HepG2 (cell line): Measurements from ENCODE around the gene ASL. TPM values are rescaled to one million over a fixed set of nuclear protein-coding genes. Genes with fewer than 3 reads are reported as not detected.
A peak's percentile ranks its signal among the peaks of the same experiment; 100 is the strongest.

Experiments used
- ATF7 ChIP-seq, 2 experiments: fragments of 450-650 bp in 1 of 2; sonication (generic) in 1 of 2; formaldehyde crosslinking in 1 of 2; IDR thresholded peaks; 2 replicates each; pipeline versions ENCODE4 v1.4.0 to v1.6.1; 2016 to 2020; ENCODE audit warnings: antibody characterized with exemption in 1 of 2, mild to moderate bottlenecking in 1 of 2, missing genetic modification reagents in 1 of 2
- CREM ChIP-seq, 2 experiments: sonication (generic) in 1 of 2; formaldehyde crosslinking in 1 of 2; IDR thresholded peaks; 2 replicates each; pipeline versions ENCODE4 v1.4.0 to v1.6.1; 2016 to 2020; ENCODE audit warnings: antibody characterized with exemption in 1 of 2, mild to moderate bottlenecking in 1 of 2, missing genetic modification reagents in 1 of 2
- ETV5 ChIP-seq: IDR thresholded peaks from 2 replicates; pipeline ENCODE4 v1.6.1; 2018; ENCODE audit warnings: missing biosample characterization, missing genetic modification reagents, inconsistent platforms, borderline replicate concordance
- MTA3 ChIP-seq: sonication (generic); formaldehyde crosslinking; IDR thresholded peaks from 2 replicates; pipeline ENCODE4 v1.4.0; 2020; ENCODE audit warnings: missing genetic modification reagents
- MXI1 ChIP-seq: IDR thresholded peaks from 3 replicates; pipeline ENCODE4 v1.6.1; 2012; ENCODE audit warnings: low read depth, low read length, inconsistent platforms, borderline replicate concordance
- RXRA ChIP-seq: sonication (generic); formaldehyde crosslinking; IDR thresholded peaks from 2 replicates; pipeline ENCODE4 v1.5.1; 2020; ENCODE audit warnings: missing genetic modification reagents
- SP1 ChIP-seq, 2 experiments: fragments of 450-650 bp in 1 of 2; sonication (generic) in 1 of 2; formaldehyde crosslinking in 1 of 2; IDR thresholded peaks; 2 replicates each; pipeline versions ENCODE4 v1.4.0 to v1.6.1; 2016 to 2020; ENCODE audit warnings: missing genetic modification reagents in 1 of 2
- STAG1 ChIP-seq: sonication (generic); formaldehyde crosslinking; IDR thresholded peaks from 2 replicates; pipeline ENCODE4 v1.4.0; 2020; ENCODE audit warnings: missing genetic modification reagents
- TOPORS ChIP-seq: sonication (generic); formaldehyde crosslinking; IDR thresholded peaks from 2 replicates; pipeline ENCODE4 v1.8.0; 2023; ENCODE audit warnings: mild to moderate bottlenecking, missing genetic modification reagents
- ZNF318 ChIP-seq: sonication (generic); formaldehyde crosslinking; IDR thresholded peaks from 2 replicates; pipeline ENCODE4 v1.4.0; 2020; ENCODE audit warnings: mild to moderate bottlenecking, missing genetic modification reagents
- ZNF496 ChIP-seq: sonication (generic); formaldehyde crosslinking; IDR thresholded peaks from 2 replicates; pipeline ENCODE4 v1.8.1; 2023; ENCODE audit warnings: mild to moderate bottlenecking, moderate library complexity, missing genetic modification reagents; ENCODE audit not compliant: insufficient replicate concordance
- ZNF567 ChIP-seq: sonication (generic); formaldehyde crosslinking; IDR thresholded peaks from 2 replicates; pipeline ENCODE4 v1.8.1; 2023; ENCODE audit warnings: mild to moderate bottlenecking, missing genetic modification reagents, borderline replicate concordance
- ZNF713 ChIP-seq: sonication (generic); formaldehyde crosslinking; IDR thresholded peaks from 2 replicates; pipeline ENCODE4 v1.4.0; 2020; ENCODE audit warnings: mild to moderate bottlenecking, missing genetic modification reagents
- polyA plus RNA-seq, 8 experiments: library from polyadenylated mRNA; depleted of rRNA in 3 of 8; stranded (reverse) in 7 of 8; unstranded in 1 of 8; fragments of >200 nt; fragmentation: Illumina TruSeq in 4 of 8; extraction: Trizol in 4 of 8; gene quantifications; 2 replicates each; pipeline versions ENCODE4 v1.2.1 to v1.2.3, GENCODE V29; 2011 to 2016; ENCODE audit warnings: low read depth in 4 of 8, missing spikeins in 1 of 8, mixed read lengths in 1 of 8; ENCODE audit not compliant: insufficient read depth in 1 of 8
- total RNA-seq, 5 experiments: library from RNA; depleted of rRNA; stranded (reverse); fragments of >200 nt; fragmentation: Illumina TruSeq; extraction: Trizol; gene quantifications; 2 replicates each; pipeline ENCODE4 v1.2.3, GENCODE V29; 2016; ENCODE audit warnings: low read depth in 1 of 5
- TF ChIP-seq, protein P1 (sequence below): sonication (generic); formaldehyde crosslinking; IDR thresholded peaks from 2 replicates; pipeline ENCODE4 v1.4.0; 2020; ENCODE audit warnings: missing genetic modification reagents

The ASL gene
- total and polyA plus RNA-seq, 2 of the 13 experiments (the other 11 are each of a cell fraction or from before 2014, with no cell fraction given), result 71.4 to 96.5 TPM

- TF ChIP-seq ZNF496 (CRISPR knock-in tag), result no peak
- TF ChIP-seq CREM (IDR thresholded peaks at IDR 0.05), result 0 out of 2 replicates have a peak, but pooled peaks have one; percentile 10
- TF ChIP-seq CREM (CRISPR knock-in tag; IDR thresholded peaks at IDR 0.05), result no peak
- TF ChIP-seq ATF7 (IDR thresholded peaks at IDR 0.05), result no peak
- peak; percentile 15; the same call in 1 of the 2 replicates for TF ChIP-seq ATF7 (CRISPR knock-in tag; IDR thresholded peaks at IDR 0.05)
- TF ChIP-seq MTA3, result no peak
- TF ChIP-seq, protein P1, sequence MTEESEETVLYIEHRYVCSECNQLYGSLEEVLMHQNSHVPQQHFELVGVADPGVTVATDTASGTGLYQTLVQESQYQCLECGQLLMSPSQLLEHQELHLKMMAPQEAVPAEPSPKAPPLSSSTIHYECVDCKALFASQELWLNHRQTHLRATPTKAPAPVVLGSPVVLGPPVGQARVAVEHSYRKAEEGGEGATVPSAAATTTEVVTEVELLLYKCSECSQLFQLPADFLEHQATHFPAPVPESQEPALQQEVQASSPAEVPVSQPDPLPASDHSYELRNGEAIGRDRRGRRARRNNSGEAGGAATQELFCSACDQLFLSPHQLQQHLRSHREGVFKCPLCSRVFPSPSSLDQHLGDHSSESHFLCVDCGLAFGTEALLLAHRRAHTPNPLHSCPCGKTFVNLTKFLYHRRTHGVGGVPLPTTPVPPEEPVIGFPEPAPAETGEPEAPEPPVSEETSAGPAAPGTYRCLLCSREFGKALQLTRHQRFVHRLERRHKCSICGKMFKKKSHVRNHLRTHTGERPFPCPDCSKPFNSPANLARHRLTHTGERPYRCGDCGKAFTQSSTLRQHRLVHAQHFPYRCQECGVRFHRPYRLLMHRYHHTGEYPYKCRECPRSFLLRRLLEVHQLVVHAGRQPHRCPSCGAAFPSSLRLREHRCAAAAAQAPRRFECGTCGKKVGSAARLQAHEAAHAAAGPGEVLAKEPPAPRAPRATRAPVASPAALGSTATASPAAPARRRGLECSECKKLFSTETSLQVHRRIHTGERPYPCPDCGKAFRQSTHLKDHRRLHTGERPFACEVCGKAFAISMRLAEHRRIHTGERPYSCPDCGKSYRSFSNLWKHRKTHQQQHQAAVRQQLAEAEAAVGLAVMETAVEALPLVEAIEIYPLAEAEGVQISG (CRISPR knock-in tag), result peak; percentile 99
- TF ChIP-seq ZNF713 (CRISPR knock-in tag), result no peak
- no peak for TF ChIP-seq ETV5 (CRISPR knock-in tag)
- peak; percentile 94; the same call in 2 of the 3 replicates for TF ChIP-seq MXI1
- TF ChIP-seq RXRA (CRISPR knock-in tag), result peak; percentile 67
- TF ChIP-seq ZNF318 (CRISPR knock-in tag), result no peak
- no peak for TF ChIP-seq SP1 (IDR thresholded peaks at IDR 0.05)
- no peak; the same call in 1 of the 2 replicates for TF ChIP-seq SP1 (CRISPR knock-in tag; IDR thresholded peaks at IDR 0.05)
- 0 out of 2 replicates have a peak, but pooled peaks have one; percentile 16 for TF ChIP-seq STAG1 (CRISPR knock-in tag)
- no peak for TF ChIP-seq ZNF567 (CRISPR knock-in tag)
- TF ChIP-seq TOPORS (CRISPR knock-in tag), result 0 out of 2 replicates have a peak, but pooled peaks have one; percentile 51
Observed at GRCh38 chr7:66114743-66115649, 39.4 kb downstream of the ASL start, which contains the start of gene CRCP (continued).
